HepG2 (cell line): Measurements from ENCODE around the gene CHPF. TPM values are rescaled to one million over a fixed set of nuclear protein-coding genes. Genes with fewer than 3 reads are reported as not detected.

Experiments
- DZIP1 ChIP-seq: sonication (generic); formaldehyde crosslinking; IDR thresholded peaks from 2 replicates; pipeline ENCODE4 v1.5.0; 2020; ENCODE audit warnings: mild to moderate bottlenecking, missing genetic modification reagents
- FIP1L1 ChIP-seq: fragments of 200-400 bp; formaldehyde crosslinking; IDR thresholded peaks from 2 replicates; pipeline ENCODE4 v1.6.1; 2018; ENCODE audit warnings: low read depth, mild to moderate bottlenecking, low read length, moderate library complexity, borderline replicate concordance; ENCODE audit not compliant: insufficient read depth
- FOSL2 ChIP-seq: sonication (generic); formaldehyde crosslinking; IDR thresholded peaks from 2 replicates; pipeline ENCODE4 v1.4.0; 2020; ENCODE audit warnings: missing genetic modification reagents
- HES4 ChIP-seq: sonication (generic); formaldehyde crosslinking; IDR thresholded peaks from 2 replicates; pipeline ENCODE4 v1.9.0; 2021; ENCODE audit warnings: mild to moderate bottlenecking, missing genetic modification reagents, borderline replicate concordance
- HNF1A ChIP-seq, 2 experiments: sonication (generic) in 1 of 2; formaldehyde crosslinking in 1 of 2; IDR thresholded peaks; 2 replicates each; pipeline versions ENCODE4 v1.4.0 to v1.6.1; 2016 to 2020; ENCODE audit warnings: borderline replicate concordance in 1 of 2, low read depth in 1 of 2, mild to moderate bottlenecking in 1 of 2, missing genetic modification reagents in 1 of 2
- NFRKB ChIP-seq: fragments of 450-650 bp; IDR thresholded peaks from 2 replicates; pipeline ENCODE4 v1.6.1; 2017
- PRDM15 ChIP-seq: sonication (generic); formaldehyde crosslinking; IDR thresholded peaks from 2 replicates; pipeline ENCODE4 v1.4.0; 2020; ENCODE audit warnings: missing genetic modification reagents
- XRCC5 ChIP-seq: fragments of 200-400 bp; formaldehyde crosslinking; optimal IDR thresholded peaks from 2 replicates; pipeline ENCODE3; 2017; ENCODE audit warnings: mild to moderate bottlenecking, low read length
- ZBTB33 ChIP-seq: sonication (generic); formaldehyde crosslinking; IDR thresholded peaks from 2 replicates; pipeline ENCODE4 v1.4.0; 2020; ENCODE audit warnings: missing genetic modification reagents
- ZBTB44 ChIP-seq: sonication (generic); formaldehyde crosslinking; IDR thresholded peaks from 2 replicates; pipeline ENCODE4 v1.4.0; 2020; ENCODE audit warnings: missing genetic modification reagents
- ZNF607 ChIP-seq: sonication (generic); formaldehyde crosslinking; IDR thresholded peaks from 2 replicates; pipeline ENCODE4 v1.5.1; 2020; ENCODE audit warnings: missing genetic modification reagents, mild to moderate bottlenecking, borderline replicate concordance
- ZNF615 ChIP-seq: sonication (generic); formaldehyde crosslinking; IDR thresholded peaks from 2 replicates; pipeline ENCODE4 v1.5.0; 2020; ENCODE audit warnings: mild to moderate bottlenecking, missing genetic modification reagents, borderline replicate concordance
- polyA plus RNA-seq, 8 experiments: library from polyadenylated mRNA; depleted of rRNA in 3 of 8; stranded (reverse) in 7 of 8; unstranded in 1 of 8; fragments of >200 nt; fragmentation: Illumina TruSeq in 4 of 8; extraction: Trizol in 4 of 8; gene quantifications; 2 replicates each; pipeline versions ENCODE4 v1.2.1 to v1.2.3, GENCODE V29; 2011 to 2016; ENCODE audit warnings: low read depth in 4 of 8, missing spikeins in 1 of 8, mixed read lengths in 1 of 8; ENCODE audit not compliant: insufficient read depth in 1 of 8
- total RNA-seq, 5 experiments: library from RNA; depleted of rRNA; stranded (reverse); fragments of >200 nt; fragmentation: Illumina TruSeq; extraction: Trizol; gene quantifications; 2 replicates each; pipeline ENCODE4 v1.2.3, GENCODE V29; 2016; ENCODE audit warnings: low read depth in 1 of 5

The CHPF gene
- total and polyA plus RNA-seq, 2 of the 13 experiments (the other 11 are each of a cell fraction or from before 2014, with no cell fraction given) = 79.6 to 111 TPM

GRCh38 chr2:219543596-219544358 lies at the start of gene CHPF, which contains the start of gene TMEM198 (continued):
- TF ChIP-seq ZBTB44 (CRISPR knock-in tag) = peak; percentile 91; the same call in 1 of the 2 replicates
- no peak; the same call in 1 of the 2 replicates for TF ChIP-seq DZIP1 (CRISPR knock-in tag)
- TF ChIP-seq HNF1A (IDR thresholded peaks at IDR 0.05; ENCODE audit: low read depth) = peak; percentile 19; the same call in 1 of the 2 replicates
- TF ChIP-seq HNF1A (CRISPR knock-in tag; IDR thresholded peaks at IDR 0.05; ENCODE audit: borderline replicate concordance) = peak; percentile 65; the same call in 1 of the 2 replicates
- TF ChIP-seq NFRKB = no peak
- no peak for TF ChIP-seq ZNF615 (CRISPR knock-in tag)
- peak; percentile 71; the same call in 1 of the 2 replicates for TF ChIP-seq HES4 (CRISPR knock-in tag)
- peak; percentile 71 for TF ChIP-seq ZNF607 (CRISPR knock-in tag)
- peak; percentile 64; the same call in 1 of the 2 replicates for TF ChIP-seq PRDM15 (CRISPR knock-in tag)
- no peak for TF ChIP-seq ZBTB33 (CRISPR knock-in tag)
- no peak for TF ChIP-seq FIP1L1
- TF ChIP-seq FOSL2 (CRISPR knock-in tag) = peak; percentile 76
- TF ChIP-seq XRCC5 = peak; percentile 92
